GM12801 (cell line): ENCODE data around the gene ARHGAP24.

Experiments used
- CTCF ChIP-seq: IDR thresholded peaks from one replicate; pipeline ENCODE4 v1.5.1; 2011; ENCODE audit warnings: control low read depth; ENCODE audit not compliant: insufficient read length; ENCODE audit errors: extremely low read depth

Gene ARHGAP24

GRCh38 chr4:85955620-85956292 lies 480.8 kb downstream of the ARHGAP24 start:
- no peak for TF ChIP-seq CTCF

GRCh38 chr4:85956293-85956945 lies 481.5 kb downstream of the ARHGAP24 start:
- TF ChIP-seq CTCF, result no peak

GRCh38 chr4:85961887-85962286 lies 486.9 kb downstream of the ARHGAP24 start:
- TF ChIP-seq CTCF, result no peak

GRCh38 chr4:85963231-85963630 lies 488.3 kb downstream of the ARHGAP24 start:
- TF ChIP-seq CTCF, result no peak

GRCh38 chr4:85964298-85964697 lies 489.3 kb downstream of the ARHGAP24 start:
- TF ChIP-seq CTCF, result no peak

- TF ChIP-seq CTCF, result no peak
Measured at GRCh38 chr4:85965529-85965928, 490.6 kb downstream of the ARHGAP24 start.

- no peak for TF ChIP-seq CTCF
Measured at GRCh38 chr4:85966373-85966772, 491.4 kb downstream of the ARHGAP24 start.
